GM08714 (cell line): ENCODE data around the gene TAF10.

Source experiments
- H3K4me3 ChIP-seq: fragments of 200-500 bp; sonication (Bioruptor generic); 2 replicates; pipeline ENCODE4 v1.5.1; 2014; ENCODE audit warnings: mild to moderate bottlenecking, low read length, inconsistent platforms
- ZNF274 ChIP-seq: IDR thresholded peaks from 2 replicates; pipeline ENCODE4 v1.6.1; 2012; ENCODE audit warnings: mild to moderate bottlenecking, low read depth, low read length

TAF10 gene

GRCh38 chr11:6611963-6612212, 128 bp downstream of the TAF10 start:
- TF ChIP-seq ZNF274: no peak
- peak overlapping the region; percentile 81 for H3K4me3 ChIP-seq

- no peak for TF ChIP-seq ZNF274
- peak overlapping the region; percentile 81 for H3K4me3 ChIP-seq
Observed at GRCh38 chr11:6611092-6611962, 689 bp downstream of the TAF10 start.

- no peak for TF ChIP-seq ZNF274
- H3K4me3 ChIP-seq: peak overlapping the region; percentile 81; the same call in 1 of the 2 replicates
Observed at GRCh38 chr11:6610591-6610990, 1.4 kb downstream of the TAF10 start.

GRCh38 chr11:6609502-6610015, 2.5 kb downstream of the TAF10 start:
- H3K4me3 ChIP-seq: no peak overlapping the region
- no peak for TF ChIP-seq ZNF274

- no peak overlapping the region for H3K4me3 ChIP-seq
- no peak for TF ChIP-seq ZNF274
Observed at GRCh38 chr11:6608726-6609501, 3.1 kb downstream of the TAF10 start.

- TF ChIP-seq ZNF274: no peak
- no peak overlapping the region for H3K4me3 ChIP-seq
Observed at GRCh38 chr11:6608011-6608410, 4.0 kb downstream of the TAF10 start.

- H3K4me3 ChIP-seq: no peak overlapping the region
- TF ChIP-seq ZNF274: no peak
Observed at GRCh38 chr11:6607190-6607795, 4.7 kb downstream of the TAF10 start.

- peak overlapping the region; percentile 49; the same call in 1 of the 2 replicates for H3K4me3 ChIP-seq
- no peak for TF ChIP-seq ZNF274
Observed at GRCh38 chr11:6606471-6607189, 5.4 kb downstream of the TAF10 start.

- TF ChIP-seq ZNF274: no peak
- peak overlapping the region; percentile 69 for H3K4me3 ChIP-seq
Observed at GRCh38 chr11:6604790-6605189, 7.2 kb downstream of the TAF10 start.

- H3K4me3 ChIP-seq: peak overlapping the region; percentile 69
- TF ChIP-seq ZNF274: no peak
Observed at GRCh38 chr11:6604081-6604626, 7.9 kb downstream of the TAF10 start.

GRCh38 chr11:6603287-6604080, 8.5 kb downstream of the TAF10 start, which contains the start of the genes ILK and RRP8:
Gene ILK, plus strand, starts transcription at chr11:6603774. Its CDS starts 498 bp downstream, at chr11:6604272.
Gene RRP8, minus strand, starts transcription at chr11:6603616. Its CDS starts 114 bp downstream, at chr11:6603502.
- no peak for TF ChIP-seq ZNF274

GRCh38 chr11:6602096-6602940, 9.7 kb downstream of the TAF10 start:
- no peak for TF ChIP-seq ZNF274

More at GRCh38 chr11:6603287-6604080, 8.5 kb downstream of the TAF10 start, which contains the start of the genes ILK and RRP8:
- peak within 1 kb of the TSS; percentile 69 for H3K4me3 ChIP-seq

GRCh38 chr11:6601041-6601461, 11.0 kb downstream of the TAF10 start:
- TF ChIP-seq ZNF274: no peak
- H3K4me3 ChIP-seq: no peak overlapping the region

More at GRCh38 chr11:6602096-6602940, 9.7 kb downstream of the TAF10 start:
- H3K4me3 ChIP-seq: peak overlapping the region; percentile 69
